Measurements from ENCODE around the gene TCF19.
A peak's percentile ranks its signal among the peaks of the same experiment; 100 is the strongest.
"Not testable (repeated sequence)": the region's sequence is repeated elsewhere in the genome, so short reads cannot be mapped to it uniquely, and the experiment has no call there.

The TCF19 gene

DNA sequence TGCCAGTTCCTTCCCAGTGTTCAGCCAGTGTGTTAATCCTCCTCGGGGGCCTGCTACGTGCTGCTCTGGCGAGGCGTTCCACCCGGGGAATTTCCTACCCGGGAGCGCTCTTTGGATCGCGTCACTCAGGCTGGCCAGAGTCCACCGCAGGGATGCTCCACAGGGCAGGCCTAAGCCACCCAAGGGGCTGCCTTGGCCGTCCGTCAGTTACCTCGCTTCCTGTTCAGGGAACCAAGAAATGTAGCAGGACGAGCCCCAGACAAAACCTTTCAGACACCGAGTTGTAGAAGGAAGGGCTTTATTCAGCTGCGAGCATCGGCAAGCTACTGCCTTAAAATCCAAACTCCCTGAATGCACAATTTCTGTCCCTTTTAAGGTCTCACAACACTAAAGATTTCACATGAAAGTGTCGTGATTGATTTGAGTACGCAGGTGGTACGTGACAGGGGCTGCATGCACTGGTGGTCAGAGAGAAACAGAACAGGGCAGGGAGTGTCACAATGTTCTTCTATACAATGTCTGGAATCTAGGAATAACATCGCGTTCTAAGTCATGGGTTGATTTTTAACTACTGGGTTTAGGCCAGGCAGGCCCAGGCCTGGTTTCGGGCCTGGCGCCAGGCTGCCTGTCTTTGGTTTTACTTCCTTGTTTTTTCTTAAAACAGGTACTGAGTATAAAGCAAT, 27.8 kb downstream of the TCF19 start:
- DNase-seq, result no peak

DNA sequence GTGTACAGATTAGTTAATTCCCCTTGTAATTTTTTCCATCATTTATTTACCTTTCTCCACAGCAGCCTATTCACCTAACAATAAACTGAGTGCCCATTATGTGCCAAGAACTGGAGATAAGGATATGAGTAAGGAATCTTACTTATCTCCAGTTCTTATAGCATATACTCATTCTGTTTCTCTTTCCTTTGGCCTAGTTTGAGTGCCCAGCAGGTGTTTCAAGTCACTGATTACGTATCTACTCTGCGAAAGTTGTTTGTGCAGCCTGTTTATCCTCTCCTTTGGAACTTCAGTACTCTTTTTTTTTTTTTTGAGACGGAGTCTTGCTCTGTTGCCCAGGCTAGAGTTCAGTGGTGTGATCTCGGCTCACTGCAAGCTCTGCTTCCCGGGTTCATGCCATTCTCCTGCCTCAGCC, 29.4 kb downstream of the TCF19 start:
- no peak for DNase-seq

DNA sequence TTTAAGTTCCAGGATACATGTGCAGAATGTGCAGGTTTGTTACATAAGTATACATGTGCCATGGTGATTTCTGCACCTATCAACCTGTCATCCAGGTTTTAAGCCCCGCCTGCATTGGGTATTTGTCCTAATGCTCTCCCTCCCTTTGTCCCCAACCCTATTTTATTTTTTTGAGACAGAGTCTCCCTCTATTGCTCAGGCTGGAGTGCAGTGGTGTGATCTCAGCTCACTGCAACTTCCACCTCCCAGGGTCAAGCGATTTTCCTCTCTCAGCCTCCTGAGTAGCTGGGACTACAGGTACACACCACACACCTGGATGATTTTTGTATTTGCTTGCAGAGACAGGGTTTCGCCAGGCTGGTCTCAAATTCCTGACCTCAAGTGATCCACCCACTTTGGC, 30.8 kb downstream of the TCF19 start:
- not testable (repeated sequence) for DNase-seq

DNA sequence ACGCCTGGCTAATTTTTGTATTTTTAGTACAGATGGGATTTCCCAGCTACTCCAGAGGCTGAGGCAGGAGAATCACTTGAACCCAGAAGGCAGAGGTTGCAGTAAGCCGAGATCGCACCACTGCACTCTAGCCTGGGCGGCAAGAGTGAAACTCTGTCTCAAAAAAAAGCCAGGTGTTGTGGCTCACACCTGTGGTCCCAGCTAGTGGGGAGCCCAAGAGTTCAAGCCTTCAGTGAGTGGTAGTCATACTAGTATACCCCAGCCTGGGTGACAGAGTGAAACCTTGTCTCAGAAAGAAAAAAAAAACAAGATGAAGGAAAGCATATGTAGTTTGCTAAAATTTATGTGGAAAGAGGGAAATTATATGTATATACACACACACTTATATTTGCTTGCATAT, 32.1 kb downstream of the TCF19 start:
- DNase-seq, result no peak

DNA sequence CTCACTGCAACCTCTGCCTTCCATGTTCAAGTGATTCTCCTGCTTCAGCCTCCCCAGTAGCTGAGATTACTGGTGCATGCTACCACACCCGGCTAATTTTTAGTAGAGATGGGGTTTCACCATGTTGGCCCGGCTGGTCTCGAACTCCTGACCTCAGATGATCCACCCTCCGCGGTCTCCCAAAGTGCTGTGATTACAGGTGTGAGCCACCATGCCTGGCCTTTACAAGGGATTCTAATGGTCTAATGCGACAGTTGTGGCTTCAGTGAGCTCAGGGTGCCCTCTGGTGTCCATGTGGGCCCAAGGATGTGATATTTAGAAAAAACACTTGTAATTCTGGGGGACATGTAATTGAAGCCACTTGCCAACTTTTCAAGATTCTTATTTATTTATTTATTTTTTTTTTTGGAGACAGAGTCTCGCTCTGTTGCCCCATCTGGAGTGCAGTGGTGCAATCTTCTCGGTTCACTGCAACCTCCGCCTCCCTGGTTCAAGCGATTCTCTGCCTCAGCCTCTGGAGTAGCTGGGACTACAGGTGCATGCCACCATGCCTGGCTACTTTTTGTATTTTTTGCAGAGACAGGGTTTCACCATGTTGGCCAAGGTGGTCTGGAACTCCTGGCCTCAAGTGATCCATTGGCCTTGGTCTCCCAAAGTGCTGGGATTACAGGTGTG, 34.2 kb downstream of the TCF19 start:
- peak; percentile 64 for DNase-seq

DNA sequence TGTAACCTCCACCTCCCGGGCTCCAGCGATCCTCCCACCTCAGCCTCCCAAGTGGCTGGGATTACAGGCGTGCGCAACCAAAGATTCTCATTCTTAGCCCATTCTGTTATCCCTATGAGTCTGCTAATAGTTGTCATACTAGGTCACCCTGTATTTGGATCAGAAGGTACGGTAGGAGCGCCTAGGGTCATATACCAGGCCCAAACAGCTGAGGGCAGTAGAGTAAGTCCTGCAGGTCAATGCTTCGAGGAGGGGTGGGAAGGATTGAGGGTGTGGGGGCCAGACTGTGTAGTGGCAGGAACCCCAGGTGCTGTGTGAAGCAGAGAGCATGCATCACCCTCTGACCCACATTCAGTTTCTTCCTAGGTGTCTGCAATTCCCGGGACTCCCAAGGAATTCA, 34.8 kb downstream of the TCF19 start:
- DNase-seq, result no peak

GRCh38 chr6:31194061-31194834, 35.9 kb downstream of the TCF19 start:
- DNase-seq, result no peak

DNA sequence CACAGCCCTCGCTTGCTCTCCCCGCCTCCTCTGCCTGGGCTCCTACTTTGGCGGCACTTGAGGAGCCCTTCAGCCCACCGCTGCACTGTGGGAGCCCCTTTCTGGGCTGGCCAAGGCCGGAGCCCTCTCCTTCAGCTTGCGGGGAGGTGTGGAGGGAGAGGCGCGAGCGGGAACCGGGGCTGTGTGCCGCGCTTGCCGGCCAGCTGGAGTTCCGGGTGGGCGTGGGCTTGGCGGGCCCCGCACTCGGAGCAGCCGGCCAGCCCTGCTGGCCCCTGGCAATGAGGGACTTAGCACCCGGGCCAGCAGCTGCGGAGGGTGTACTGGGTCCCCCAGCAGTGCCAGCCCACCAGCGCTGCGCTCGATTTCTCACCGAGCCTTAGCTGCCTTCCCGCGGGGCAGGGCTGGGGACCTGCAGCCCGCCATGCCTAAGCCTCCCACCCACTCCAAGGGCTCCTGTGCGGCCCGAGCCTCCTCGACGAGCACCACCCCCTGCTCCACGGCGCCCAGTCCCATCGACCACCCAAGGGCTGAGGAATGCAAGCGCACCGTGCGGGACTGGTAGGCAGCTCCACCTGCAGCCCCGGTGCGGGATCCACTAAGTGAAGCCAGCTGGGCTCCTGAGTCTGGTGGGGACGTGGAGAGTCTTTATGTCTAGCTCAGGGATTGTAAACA, 37.1 kb downstream of the TCF19 start:
- DNase-seq, result not testable (repeated sequence)

DNA sequence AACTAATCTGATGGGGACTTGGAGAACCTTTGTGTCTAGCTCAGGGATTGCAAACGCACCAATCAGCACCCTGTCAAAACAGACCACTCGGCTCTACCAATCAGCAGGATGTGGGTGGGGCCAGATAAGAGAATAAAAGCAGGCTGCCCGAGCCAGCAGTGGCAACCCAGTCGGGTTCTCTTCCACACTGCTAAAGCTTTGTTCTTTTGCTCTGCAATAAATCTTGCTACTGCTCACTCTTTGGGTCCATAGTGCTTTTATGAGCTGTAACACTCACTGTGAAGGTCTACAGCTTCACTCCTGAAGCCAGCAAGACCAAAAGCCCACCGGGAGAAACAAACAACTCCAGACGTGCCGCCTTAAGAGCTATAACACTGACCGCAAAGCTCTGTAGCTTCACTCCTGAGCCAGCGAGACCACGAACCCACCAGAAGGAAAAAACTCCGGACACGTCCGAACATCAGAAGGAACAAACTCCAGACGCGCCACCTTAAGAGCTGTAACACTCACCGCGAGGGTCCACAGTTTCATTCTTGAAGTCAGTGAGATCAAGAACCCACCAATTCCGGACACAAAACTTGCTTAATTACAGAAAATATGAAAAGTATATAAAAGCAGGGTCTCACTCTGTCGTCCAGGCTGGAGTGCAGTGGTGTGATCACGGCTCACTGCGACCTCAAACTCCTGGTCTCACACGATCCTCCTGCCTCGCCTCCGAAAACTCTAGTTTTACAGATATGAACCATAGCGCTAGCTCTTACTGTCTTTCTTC, 38.0 kb downstream of the TCF19 start:
- DNase-seq, result not testable (repeated sequence)

DNA sequence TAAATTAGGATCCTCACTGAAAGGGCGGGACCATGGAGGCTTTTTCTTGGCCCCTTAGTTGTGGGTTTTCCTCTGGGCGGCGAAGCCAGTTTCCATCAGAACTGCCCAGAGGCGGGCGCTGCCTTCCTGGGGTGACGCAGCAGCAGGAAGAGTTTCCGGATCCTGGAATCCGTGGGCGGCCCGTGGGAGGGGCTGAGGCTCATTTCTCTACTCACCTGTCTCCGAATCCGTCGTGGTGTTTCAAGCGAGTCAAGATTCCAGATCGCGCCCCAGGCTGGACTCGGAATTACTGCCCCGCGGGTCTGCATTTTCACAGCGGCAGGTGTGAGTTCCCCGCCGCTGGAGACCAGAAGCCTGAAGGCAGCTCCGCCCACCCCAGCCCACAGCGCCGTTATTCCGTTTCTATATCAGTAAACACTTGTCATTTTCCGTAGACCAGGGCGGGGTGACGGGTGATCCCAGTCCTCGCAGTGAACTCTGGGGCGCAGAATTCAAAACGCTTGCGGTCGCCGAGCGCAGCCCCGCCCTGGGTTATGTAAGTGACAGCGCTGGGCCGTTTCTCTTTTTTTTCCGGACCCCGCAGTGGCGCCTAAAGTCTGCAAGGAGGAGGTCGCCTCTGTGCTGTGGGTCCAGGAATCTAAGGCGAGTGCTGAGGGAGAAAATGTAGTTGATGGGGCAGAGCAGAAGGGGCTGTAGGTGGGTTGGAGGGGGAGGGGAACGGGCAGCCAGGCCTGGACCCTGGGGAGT, 39.3 kb downstream of the TCF19 start:
- peak; percentile 92 for DNase-seq

GRCh38 chr6:31199105-31199452, 40.7 kb downstream of the TCF19 start:
- not testable (repeated sequence) for DNase-seq

DNA sequence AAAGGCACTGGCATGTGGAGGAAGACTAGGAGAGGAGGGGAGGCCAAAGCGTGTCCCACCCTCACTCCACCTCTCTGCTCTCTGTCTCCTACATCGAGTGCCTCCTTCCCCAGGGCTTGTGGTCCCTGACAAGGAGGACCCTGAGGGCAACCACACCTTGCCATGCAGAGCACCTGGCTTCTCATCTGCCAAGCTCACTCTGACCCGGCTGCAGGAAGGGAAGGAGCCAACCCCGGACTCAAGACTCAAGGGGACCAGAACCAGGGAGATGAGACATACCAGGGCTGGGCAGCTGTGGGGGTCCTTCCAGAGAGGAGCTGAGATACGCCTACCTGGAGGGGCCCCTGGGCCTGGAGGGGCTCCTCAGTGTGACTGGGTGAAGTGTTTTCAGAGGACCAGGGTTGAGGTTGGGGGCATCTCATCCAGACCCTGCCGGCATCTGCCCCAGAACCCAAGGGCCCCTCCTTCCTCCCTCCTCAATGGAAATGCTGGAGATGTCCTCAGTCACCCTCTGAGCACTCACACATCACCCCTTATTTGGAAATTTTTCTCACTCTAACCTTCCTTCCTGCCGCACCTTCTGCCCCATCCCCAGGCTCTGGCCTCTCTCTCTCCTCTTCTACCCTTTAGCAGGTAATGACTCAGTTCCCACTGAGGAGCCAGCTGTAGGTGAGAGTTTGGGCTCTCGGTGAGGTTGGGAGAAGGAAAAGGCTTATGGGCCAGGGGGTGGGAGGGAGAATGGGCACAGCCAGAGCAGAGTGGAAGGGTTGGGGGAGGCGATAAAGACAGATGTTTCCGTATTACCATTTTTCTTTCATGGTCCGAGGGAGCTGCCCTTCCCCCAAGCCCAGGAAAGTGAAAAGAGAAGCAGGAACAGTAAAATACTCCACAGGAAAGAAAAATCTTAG, 44.1 kb downstream of the TCF19 start:
- no peak for DNase-seq

GRCh38 chr6:31203345-31203979, 45.1 kb downstream of the TCF19 start:
- no peak for DNase-seq

DNA sequence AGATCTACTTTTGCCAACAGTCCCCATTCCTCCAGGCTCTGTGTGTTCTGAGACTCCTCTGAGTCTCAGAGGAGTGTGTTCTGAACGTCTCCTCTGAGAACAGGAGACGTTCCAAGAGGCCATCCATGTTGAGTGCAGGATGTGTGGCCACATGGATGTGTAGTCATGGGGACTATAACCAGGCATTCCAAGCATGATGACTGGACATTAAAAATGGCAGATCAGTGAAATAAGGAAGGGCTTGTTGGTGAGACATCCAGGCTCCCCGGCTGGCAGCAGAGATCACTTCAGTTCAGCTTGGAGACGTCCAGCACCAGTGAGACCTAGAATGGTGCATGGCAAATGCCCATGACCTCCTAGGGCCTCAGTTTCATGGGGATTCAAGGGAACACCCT, 46.4 kb downstream of the TCF19 start:
- no peak for DNase-seq

GRCh38 chr6:31205638-31206037, 47.2 kb downstream of the TCF19 start:
- no peak for DNase-seq

- DNase-seq, result no peak
Observed at GRCh38 chr6:31208506-31208905, 50.1 kb downstream of the TCF19 start.

DNA sequence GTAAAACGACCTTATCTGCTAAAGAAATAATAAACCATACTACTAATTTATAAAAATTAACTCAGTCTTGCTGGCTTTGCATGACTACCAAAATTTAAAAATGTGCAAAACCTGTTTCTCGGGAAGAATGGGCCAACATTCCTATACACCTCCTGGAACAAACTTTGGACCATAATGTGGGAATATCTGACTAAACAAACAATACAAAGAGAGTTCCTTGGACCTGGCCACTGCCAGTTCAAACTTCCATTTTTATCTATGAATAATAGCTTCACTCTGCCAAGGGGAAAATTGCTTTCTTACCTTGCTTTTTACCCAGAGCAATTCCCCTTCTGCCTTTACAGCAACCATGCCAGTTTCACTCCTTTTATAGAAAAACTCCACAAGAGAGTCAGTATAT, 50.7 kb downstream of the TCF19 start:
- no peak for DNase-seq

GRCh38 chr6:31210123-31210522, 51.7 kb downstream of the TCF19 start:
- DNase-seq, result no peak

DNA sequence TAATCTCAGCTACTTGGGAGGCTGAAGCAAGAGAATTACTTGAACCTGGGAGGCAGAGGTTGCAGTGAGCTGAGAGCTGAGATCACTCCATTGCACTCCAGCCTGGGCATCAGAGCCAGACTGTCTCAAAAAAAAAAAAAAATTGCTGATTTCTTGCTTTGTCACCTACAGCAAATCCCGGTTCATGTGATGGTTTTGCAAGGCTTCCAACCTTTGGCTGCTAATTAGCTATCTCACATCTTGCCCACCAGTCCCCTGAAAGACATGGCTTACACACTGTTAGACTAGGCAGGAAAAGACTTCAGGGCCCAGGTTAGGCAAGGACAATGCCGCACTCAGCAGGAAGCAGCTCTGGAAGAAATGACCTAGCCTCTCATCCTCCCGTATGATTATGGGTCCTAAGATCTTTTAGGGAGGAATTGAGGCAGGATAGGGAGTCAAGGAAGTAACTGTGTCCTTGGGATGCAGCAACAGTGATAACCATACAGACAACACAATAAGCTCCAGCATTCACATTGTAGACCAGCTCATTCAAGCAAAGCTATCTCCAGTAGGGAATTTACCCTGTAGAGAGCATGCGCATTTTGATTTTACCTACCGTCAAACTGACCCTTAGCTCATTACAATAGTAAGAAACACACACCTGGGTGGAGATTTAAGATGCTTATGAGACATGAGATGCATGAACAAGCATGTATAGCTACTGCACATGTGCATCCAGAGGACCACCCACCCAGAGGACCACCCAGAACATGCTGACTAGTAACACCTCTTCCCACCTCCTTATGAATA, 52.5 kb downstream of the TCF19 start:
- DNase-seq, result no peak

All from NCI-H2171 treated with DMSO at 0.1 percent for 48 hours (cell line).